GM21515 (cell line): ENCODE results near the gene PRR14.

Experiments
- ATAC-seq: cut with Tn5 transposase; IDR thresholded peaks from one replicate; pipeline ENCODE4 v1.9.1; 2021; ENCODE audit not compliant: unreplicated experiment

Gene PRR14

GRCh38 chr16:30650369-30651123 lies at the start of gene PRR14:
Gene PRR14, plus strand, starts transcription at chr16:30650960. Its CDS starts 686 bp downstream, at chr16:30651646.
- peak; percentile 68 for ATAC-seq

DNA sequence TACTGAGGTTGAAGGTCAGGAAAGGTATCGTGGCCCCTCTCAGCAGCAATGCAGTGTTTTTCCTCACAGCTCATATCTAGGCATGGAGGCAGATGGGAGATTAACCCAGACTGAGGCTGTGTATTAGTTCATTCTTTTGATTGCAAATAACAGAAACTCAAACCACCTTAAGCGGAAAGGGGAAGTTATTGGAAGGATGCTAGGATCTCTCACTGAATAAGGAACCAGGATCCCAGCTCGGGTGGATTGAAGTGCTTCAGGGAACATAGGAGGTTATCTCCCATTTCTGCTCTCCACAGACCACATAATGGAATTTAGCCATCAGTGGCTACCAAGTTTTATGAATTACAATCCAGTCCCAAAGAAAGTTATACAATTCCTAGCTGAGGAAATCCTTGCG lies 48.8 kb upstream of the PRR14 start:
- no peak for ATAC-seq

DNA sequence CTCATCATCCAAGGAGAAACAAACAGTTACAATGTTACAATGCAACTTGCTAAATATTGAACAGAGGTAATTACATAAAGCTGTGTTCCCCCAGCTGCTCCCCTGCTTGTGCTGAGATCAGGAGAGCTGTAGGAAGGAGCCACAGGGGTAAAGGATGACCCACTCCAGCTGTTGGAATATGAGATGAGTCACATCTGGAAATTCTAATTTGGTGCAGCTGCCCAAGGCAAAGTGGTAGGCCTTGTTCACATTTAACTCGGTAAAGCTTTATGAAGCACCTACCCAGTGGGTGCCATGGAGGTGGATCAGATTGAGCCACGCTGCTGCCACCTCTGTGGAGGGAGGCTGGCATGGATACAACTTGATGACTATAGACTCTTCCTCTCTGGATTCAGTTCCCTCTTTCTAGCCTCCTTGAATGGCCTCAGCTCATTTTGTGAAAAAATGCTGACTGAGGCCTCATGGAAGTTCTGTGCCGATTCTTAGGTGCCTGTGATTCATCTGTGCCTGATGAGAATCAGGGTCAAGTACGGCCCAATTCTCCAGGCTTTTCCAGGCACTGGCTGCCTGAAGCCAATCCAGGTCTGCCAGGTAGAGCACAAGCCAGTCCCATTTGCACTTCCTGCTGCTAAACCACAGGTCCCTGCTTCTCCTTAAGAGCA lies 48.0 kb upstream of the PRR14 start:
- no peak for ATAC-seq

- no peak for ATAC-seq
Observed at GRCh38 chr16:30603945-30604315, 46.8 kb upstream of the PRR14 start.

DNA sequence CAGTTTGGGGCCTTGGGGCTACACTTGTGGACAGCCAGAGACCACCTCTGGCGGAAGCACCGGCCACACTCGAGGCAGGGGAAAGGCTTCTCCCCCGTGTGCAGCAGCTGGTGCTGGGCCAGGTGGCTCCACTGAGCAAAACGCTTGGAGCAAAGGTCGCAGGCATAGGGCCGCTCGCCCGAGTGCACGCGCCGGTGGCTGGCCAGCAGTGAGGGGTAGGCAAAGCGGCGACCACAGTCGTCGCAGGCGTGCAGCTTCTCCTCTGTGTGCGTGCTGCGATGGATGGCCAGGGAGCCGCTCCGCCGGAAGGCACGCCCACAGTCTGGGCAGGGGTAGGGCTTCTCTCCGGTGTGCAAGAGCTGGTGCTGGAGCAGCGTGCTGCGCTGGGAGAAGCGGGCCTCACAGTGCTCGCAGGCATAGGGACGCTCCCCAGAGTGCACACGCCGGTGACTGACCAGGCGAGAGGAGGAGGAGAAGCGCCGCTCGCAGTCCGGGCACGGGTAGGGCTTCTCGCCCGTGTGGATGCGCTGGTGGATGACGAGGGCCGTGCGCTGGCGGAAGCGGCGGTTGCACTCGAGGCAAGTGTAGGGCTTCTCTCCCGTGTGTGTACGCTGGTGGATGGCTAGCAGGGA lies 46.3 kb upstream of the PRR14 start:
- ATAC-seq, result no peak

- ATAC-seq, result no peak
Observed at GRCh38 chr16:30605158-30605557, 45.6 kb upstream of the PRR14 start.

GRCh38 chr16:30606004-30606403 lies 44.8 kb upstream of the PRR14 start:
- no peak for ATAC-seq

DNA sequence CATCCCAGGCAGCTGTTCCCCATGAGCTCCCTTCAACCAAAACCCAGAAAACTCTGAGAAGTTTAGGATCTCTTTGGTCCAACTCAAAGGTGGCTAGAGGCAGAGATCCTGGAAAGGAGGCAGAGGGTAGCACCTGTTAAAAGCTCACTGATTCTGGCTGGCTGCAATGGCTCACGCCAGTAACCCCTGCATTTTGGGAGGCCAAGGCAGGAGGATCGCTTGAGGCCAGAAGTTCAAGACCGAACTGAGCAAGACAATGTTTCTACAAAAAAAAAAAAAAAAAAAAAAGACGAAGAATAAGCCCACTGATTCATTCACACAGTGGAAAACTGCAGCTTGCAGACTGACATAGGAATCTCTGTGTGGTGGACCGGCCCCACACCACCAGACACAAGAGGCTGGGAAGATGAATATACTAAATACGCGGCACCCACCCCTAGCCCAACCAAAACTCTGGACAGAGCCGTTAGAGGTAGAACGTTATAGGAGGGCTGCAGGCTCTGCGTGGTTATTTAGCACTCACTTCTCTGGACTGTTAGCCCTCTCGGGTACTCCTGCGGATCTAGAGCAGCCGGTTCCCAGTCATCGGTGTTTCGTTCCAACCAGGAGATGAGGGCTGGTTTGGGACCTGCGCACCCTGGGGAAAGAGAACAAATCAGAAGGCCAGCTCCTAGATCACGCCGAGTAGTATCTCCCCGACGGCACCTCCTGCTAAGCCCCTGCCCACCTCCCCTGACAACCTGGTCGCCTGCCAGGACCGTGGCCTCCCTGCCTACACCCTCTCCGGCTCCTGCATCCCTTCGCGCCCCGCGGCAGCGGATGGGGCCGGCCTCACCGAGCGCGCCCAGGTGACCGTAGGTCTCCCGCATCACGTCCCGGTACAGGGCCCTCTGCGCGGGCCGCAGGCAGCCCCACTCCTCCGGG lies 41.5 kb upstream of the PRR14 start:
- ATAC-seq, result peak; percentile 28

- peak; percentile 73 for ATAC-seq
Observed at GRCh38 chr16:30609926-30610839, 40.6 kb upstream of the PRR14 start, which contains the start of gene ZNF689. Gene ZNF689, minus strand, starts transcription at chr16:30610389. Its CDS starts 348 bp downstream, at chr16:30610041.

DNA sequence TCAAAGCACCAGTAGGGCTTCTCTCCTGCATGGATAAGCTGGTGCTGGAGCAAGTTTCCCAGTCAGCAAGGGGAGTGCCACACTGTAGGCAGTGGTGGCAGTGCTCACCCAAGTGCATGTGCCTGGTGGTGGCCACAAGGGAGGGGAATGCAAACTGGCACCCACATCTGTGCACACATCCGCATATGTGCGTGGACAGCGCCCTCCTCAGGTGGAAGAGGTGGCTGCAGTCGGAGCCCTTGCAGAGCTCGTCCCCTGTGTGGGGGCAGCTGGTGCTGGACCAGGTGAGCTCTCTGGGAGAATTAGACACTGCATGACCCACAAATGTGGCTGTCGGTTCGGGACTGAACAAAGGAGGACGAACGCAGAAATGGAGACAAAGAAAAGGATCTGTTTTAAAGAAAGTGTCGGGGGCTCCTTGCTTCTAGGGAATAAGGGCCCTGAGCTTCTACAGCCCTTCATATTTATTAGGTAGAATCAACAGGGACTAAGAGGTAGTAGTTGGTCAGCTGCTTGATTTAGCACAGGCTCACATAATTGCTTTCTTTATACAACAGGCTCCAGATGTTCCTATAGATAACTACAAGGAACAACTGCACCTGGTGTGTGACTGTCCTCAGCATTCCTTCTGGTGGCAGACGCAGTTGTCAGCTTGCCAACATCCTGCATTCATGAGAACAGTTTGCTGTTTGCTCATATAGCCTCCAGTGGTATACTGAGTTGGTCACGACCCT lies 35.2 kb upstream of the PRR14 start:
- no peak for ATAC-seq

- ATAC-seq, result no peak
Observed at GRCh38 chr16:30619202-30619601, 31.6 kb upstream of the PRR14 start.

GRCh38 chr16:30619638-30620037 lies 31.1 kb upstream of the PRR14 start:
- ATAC-seq, result no peak

DNA sequence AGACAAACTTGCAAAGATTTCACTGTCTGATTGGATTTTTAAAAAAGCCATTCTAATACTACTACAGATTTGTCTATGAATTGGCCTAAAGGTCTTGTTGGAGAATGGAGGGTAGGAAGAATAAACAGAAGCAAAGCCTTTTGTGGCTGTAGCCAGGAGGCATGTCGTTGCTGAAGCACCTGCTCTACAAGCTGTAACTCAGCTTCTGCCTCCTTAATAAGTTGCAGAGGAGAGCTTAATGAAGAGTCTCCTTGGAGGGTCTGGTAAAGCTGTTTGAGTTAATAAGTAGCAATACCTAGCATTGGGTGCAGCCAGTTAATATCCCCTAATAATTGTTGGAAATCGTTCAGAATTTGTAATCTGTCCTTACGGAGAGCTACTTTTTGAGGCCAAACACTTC lies 30.6 kb upstream of the PRR14 start:
- ATAC-seq, result no peak

- ATAC-seq, result no peak
Observed at GRCh38 chr16:30621765-30622164, 29.0 kb upstream of the PRR14 start.

DNA sequence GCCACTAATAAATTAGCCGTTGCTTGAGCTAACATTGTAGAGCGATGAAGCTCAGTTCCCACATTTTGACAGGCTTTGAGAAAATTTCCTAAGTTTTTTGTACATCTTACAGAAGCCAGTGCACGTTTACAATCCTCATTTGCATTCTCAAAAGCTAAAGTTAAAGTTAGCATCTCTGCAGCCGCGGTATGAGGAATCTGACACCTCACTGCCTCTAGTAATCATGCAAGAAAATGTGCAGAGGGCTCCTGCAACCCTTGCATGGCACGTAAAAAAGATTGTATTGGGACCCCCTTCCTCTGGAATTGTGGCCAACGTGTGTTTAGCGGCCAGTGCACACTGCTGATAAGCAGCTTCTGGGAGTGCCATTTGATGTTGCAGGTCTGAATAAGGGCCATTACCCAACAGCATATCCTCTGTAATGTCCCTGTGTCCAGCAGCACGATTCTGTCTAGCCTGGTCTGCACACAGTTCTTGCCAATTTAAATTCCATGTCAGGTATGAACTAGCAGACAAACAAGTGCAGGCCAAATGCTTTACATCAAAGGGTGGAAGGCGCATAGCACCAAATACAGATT lies 28.2 kb upstream of the PRR14 start:
- ATAC-seq, result no peak

GRCh38 chr16:30623536-30624283 lies 27.1 kb upstream of the PRR14 start:
- no peak for ATAC-seq

GRCh38 chr16:30626236-30626635 lies 24.5 kb upstream of the PRR14 start:
- no peak for ATAC-seq
